GM18867 (cell line): Measurements from ENCODE around the gene FBH1.
A peak's percentile ranks its signal among the peaks of the same experiment; 100 is the strongest.
"Not testable (repeated sequence)": the region's sequence is repeated elsewhere in the genome, so short reads cannot be mapped to it uniquely, and the experiment has no call there.

Experiments
- ATAC-seq: cut with Tn5 transposase; IDR thresholded peaks from one replicate; pipeline ENCODE4 v1.9.1; 2021; ENCODE audit warnings: mild to moderate bottlenecking, moderate library complexity; ENCODE audit not compliant: unreplicated experiment

The FBH1 gene

DNA sequence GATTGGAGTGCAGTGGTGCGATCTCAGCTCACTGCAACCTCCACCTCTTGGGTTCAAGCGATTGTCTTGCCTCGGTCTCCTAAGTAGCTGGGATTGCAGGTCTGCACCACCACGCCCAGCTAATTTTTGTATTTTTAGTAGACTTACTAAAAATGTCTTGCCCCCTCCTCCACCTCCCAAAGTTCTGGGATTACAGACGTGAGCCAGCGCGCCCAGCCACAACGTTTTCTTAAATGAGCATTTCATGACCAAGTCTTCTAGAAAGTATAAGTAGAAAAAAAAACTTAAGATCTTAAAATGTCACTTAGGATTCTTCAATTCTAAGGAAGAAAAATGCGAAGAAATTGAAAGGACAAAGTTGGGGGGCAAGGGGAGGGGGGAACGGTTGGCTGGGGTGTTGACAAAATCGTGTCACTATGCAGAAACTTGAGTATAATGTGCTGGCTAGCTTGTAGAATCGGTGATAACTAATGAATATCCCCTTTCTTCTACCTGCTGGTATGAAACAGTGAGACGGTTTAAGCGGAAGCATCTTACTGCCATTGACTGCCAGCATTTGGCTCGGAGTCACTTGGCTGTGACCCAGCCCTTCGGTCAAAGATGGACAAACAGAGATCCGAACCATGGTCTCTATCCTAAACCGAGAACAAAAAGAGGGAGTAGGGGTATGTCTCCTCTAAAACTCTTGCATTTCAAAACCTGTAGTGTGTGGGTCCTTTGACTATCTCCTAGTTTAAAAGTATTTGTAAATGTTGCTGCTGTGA is 12.7 kb downstream of the FBH1 start:
- no peak for ATAC-seq

DNA sequence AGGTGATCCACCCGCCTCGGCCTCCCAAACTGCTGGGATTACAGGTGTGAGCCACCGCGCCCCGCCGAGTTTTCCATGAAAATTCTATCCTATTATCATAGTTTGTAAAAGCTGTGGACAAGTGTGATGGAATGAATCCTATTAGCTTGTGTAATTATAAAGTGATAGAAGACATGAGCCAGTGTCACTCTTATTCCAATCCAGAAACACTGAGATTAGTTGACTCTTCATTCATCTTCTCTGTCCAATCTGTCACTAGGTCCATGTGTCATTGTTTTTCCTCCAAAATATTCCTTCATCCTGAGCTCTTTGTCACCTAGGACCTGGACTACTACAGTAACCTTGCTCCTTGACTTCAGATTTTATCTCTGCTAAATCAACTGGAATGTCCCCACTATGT is 13.5 kb downstream of the FBH1 start:
- no peak for ATAC-seq

DNA sequence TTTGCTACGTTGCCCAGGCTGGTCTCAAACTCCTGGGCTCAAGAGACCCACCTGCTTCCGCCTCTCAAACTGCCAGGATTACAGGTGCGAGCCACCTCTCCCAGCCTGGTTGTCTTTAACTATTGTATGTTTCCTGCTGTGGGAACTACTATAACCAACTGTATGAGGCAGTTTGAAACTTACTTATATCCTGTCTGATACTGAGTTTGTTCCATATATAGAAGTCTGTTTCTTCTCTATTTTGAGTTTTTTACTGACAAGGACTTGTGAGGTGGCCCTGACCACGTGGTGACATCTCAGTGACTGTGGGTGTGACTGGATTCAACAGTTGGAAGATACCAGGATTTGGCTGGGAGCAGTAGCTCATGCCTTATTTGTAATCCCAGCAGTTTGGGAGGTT is 14.2 kb downstream of the FBH1 start:
- peak; percentile 88 for ATAC-seq

GRCh38 chr10:5905854-5906507 is 15.9 kb downstream of the FBH1 start:
- ATAC-seq = no peak

DNA sequence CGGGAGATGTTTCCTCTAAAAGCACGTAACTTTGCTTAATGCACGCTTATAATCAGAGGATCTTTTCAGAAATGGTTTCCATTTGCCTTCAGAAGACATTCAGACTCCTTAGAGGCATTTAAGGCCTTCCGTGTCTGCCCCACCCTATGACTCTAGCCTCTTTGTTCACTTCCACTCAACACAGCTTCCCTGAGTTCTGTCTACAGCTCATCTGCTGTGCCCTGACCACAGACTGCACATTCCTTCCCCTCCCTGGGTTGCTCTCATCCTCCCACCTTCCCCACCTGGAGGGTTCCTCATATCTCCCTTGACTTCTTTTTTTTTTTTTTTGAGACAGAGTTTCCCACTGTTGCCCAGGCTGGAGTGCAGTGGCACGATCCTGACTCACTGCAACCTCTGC is 16.6 kb downstream of the FBH1 start:
- no peak for ATAC-seq

DNA sequence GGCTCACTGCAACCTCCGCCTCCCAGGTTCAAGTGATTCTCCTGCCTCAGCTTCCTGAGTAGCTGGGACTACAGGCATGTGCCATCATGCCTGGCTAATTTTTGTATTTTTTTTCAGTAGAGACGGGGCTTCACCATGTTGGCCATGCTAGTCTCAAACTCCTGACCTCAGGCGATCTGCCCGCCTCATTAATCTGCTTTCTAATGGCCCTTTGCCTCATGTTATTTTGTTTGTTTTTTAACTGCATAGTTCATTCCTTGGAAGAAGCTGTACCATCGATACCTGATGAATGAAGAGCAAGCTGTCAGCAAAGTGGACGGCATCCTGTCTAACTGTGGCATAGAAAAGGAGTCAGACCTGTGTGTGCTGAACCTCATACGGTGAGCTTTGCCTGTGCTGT is 18.6 kb downstream of the FBH1 start:
- ATAC-seq = not testable (repeated sequence)

DNA sequence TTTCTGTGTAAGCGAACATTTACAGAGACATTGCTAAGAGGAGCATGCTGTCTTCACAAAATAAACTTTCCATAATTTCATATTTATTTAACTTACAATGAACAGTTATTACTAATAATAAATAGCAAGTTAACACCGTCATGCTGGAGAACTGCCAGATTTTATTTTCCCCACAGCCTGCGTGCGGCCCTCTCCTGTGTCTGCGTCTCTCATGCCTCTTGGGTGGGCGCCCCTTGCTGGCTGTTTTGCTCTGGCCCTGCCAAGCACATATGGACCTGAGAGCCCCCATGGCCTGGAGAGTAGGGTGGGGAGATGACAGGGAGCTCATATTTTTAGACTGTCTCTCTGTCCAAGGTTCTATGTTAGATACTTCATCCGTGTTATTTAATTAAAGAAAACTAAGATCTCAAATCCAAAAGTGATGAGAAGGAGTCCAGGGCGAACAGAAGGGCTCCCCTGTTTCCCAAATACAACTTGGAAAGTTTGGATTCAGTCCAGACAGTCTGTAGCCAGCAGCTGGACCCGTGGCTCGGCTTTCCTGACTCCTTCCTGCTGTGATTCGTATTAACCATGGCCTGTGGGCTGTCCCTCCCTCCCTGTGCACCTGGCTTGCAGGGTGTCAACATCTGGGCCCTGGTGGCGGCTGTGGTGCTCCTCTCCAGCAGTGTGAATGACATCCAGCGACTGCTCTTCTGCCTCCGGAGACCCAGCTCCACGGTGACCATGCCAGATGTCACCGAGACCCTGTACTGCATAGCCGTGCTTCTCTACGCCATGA is 20.5 kb downstream of the FBH1 start:
- ATAC-seq = no peak

DNA sequence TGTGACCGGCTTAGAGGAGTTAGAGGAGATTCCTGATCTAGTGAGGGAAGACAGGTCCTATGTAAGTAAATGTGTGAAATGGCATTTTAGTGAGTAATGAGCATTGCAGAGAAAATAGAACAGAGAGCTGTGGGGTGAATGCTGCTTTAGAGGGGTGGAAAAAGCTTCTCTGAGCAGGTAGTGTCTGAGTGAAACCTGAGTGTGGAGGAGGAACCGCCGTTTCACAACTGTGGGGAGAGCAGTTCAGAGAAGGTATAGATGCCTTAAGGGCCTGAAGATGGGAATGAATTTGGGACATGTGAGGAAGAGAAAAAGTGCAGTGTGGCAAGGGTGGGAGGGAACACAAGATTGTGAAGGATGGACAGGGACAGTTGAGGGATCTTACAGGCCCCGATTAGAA is 21.6 kb downstream of the FBH1 start:
- ATAC-seq = no peak

DNA sequence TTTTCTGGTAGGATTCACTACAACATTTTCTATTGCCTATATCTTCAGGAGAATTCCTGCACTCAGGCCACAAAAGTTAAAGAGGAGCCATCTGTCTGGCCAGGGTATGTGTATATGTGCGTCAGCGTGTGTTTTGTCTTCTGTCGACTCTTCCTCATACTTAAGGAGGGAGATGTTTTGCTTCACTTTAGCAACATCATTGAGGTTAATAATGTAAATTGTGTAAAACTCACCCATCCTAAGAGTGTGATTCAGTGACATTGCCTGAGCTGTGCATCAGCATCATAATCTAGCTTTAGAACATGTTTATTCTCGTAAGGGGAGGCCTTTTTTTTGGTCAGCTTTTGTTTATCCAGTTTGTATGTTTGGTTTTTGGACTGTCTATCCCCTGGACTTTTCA is 23.7 kb downstream of the FBH1 start:
- no peak for ATAC-seq

DNA sequence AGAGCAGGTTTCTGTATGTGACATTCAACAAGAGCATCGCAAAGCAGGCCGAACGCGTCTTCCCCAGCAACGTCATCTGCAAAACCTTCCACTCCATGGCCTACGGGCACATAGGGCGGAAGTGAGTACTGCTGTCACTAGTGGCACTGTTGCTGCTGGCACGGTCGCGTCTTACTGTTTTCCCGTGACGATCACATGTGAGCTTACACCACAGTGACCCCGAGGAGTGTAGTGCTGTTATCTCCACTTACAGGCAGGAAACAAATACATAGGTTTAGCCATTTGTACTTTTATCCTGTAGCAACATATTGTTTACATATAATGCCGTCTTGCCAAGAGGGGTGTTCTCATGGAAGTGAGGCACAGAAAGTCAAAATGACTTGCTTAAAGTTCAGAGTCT is 25.4 kb downstream of the FBH1 start:
- ATAC-seq = no peak

- ATAC-seq = no peak
Measured at GRCh38 chr10:5917305-5917704, 27.3 kb downstream of the FBH1 start.

GRCh38 chr10:5918763-5919162 is 28.7 kb downstream of the FBH1 start:
- no peak for ATAC-seq

DNA sequence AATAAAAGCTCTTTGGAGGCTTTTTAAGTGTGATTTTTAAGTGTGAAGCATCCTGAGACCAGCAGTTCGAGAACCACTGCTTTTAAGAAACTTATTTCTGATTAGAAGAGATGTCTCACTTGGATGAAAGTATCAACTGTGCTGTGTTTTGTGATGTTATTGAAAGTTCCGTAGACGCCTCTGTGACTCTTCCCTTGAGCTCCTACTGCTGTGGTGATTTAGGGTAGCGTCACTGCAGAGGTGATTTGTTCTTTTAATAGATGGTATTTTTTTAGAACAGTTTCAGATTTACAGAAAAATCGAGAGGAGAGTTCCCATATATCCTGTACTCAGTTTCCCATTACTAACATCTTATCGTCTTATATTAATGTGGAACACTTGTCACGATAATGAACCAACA is 29.5 kb downstream of the FBH1 start:
- ATAC-seq = no peak

GRCh38 chr10:5921746-5922145 is 31.7 kb downstream of the FBH1 start:
- no peak for ATAC-seq

DNA sequence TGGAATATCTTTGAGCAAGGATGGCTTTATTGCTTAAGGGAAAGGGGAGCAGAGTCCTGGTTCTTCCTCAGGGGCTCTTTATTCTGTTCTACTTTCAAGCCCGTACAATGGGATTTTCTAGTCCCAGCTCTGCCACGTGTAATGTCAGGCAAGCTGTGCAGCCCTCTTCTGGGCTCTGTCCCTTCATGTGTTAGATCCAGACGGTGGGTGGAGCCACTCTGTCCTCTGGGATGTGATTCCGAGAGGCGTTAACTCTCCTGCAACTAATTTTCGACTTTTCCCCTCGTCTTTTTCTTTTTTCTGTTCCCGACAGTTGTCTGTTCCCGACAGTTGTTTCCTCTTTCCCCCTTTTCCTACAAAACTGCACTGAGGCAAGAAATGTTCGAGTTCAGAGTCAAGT is 34.8 kb downstream of the FBH1 start:
- no peak for ATAC-seq

GRCh38 chr10:5927306-5927705 is 37.3 kb downstream of the FBH1 start:
- ATAC-seq = no peak

GRCh38 chr10:5929442-5929841 is 39.4 kb downstream of the FBH1 start:
- ATAC-seq = no peak

GRCh38 chr10:5930272-5930671 is 40.2 kb downstream of the FBH1 start:
- no peak for ATAC-seq

DNA sequence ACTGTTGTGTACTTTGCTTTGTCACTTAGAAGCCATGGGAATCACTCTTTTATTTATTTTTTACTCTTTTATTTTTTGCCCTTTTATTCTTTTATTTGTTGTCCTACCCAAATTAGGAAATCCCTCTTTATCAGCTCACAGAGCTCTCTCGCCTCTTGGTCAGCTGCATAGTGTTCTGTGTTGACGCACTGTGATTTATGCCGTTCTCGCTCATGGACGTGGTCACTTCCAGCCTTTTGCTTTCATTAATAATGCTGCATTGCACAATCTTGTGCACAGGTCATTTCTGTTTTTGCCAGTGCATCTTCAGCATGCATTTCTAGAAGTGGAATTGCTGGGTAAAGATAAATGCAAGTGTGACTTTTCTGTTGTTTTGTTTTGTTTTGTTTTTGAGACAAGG is 42.3 kb downstream of the FBH1 start:
- no peak for ATAC-seq

DNA sequence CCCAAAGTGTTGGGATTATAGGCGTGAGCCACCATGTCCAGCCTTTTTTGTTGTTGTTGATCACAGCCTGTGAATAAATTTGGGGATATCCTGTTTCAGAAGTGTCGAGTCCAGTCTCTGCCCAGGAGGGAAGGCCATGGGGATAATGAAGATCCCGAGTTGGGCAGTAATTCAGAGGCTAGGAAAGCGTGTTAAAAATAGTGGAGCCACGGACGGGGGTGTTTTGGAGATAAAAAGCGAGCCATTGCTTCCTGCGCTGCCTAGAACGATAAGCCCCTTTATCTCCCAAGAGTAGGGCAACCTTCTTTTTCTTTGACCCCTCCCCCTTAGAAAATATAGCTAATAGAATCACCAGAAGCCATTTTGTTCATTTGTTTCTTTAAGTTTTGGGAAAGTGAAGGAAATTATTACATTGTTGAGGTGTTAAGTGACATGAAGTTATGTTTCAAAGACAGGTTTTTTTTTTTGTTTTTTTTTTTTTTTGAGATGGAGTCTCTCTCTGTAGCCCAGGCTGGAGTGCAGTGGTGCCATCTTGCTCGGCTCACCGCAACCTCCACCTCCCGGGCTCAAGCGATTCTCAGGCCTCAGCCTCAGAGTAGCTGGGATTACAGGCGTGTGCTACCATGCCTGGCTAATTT is 44.0 kb downstream of the FBH1 start:
- no peak for ATAC-seq

- ATAC-seq = no peak
Measured at GRCh38 chr10:5935628-5936027, 45.6 kb downstream of the FBH1 start.

DNA sequence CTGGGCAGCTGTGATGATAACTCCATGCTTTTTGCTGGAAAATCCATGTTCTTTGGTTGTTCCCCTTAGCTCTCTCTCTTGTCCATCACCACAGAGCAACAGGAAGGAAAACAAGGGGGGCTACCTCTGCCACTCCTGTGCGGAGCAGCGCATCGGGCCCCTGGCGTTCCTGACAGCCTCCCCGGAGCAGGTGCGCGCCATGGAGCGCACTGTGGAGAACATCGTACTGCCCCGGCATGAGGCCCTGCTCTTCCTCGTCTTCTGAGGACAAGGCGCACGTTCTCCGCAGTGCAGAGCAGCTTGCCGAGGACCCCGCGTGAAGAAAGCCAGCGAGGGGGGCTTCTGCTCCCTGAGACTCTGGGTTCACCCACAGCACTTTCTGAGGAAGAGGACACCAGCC is 47.0 kb downstream of the FBH1 start:
- no peak for ATAC-seq
